ENCODE measurements around the gene LHFPL3. TPM values are rescaled to one million over a fixed set of nuclear protein-coding genes. Genes with fewer than 3 reads are reported as not detected.

LHFPL3 gene
- total and polyA plus RNA-seq, 2 donors (not counting 3 experiments of a cell fraction or from before 2014, with no cell fraction given): not detected

DNA sequence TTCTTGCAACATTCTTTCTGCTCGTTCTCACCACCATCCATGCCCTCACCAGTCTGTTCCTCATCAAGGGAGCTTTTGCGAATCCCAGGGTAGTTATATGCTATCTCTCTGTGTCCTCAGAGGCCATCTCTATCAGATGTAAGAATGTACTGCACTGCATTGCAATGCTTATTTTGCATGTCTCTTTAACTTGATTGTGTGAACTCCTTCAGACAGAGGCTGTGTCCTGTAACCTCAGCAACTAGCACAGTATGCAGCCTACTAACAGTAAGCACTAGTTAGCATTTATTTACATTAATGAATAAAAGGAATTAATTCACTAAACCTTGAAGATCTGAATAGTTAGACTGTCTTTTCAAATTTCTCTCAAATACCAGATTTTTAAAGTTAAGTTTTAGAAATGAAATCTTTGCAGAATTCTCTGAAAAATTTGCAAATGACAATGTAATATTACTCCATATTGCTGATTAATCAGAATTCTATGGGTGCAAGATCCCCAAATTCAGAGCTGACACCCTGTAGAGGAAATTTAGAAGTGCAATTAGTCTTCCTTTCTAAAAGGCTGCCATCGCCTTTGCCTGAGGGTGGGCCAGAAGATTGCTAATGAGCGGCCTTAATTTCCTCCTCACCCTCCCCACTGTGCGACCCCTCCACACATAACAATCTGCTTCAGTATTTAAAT lies 10.3 kb upstream of the LHFPL3 start:
- FAIRE-seq (no peak), DNase-seq (ENCODE audit: low read depth, low spot score) (no peak)
- CTCF ChIA-PET: no interaction called here

More for the DNA sequence above, 10.3 kb upstream of the LHFPL3 start:
- no TSS peak for BruUV-seq (replicated peaks)
- no peaks in the 10 kb centered on the region for H3K36me3 ChIP-seq (ENCODE audit: control insufficient read depth in 2 of 2, extremely low read depth in 1 of 2, insufficient read depth in 2 of 2, low read length in 2 of 2)
- no peak overlapping the region for H2AFZ ChIP-seq (ENCODE audit: low read depth, low read length)
- H3K4me2 ChIP-seq (ENCODE audit: insufficient read depth, low read length): no peak overlapping the region
- intact Hi-C loops (cut with micrococcal nuclease): no loop called here
- no peaks in the 10 kb centered on the region for H3K9me3 ChIP-seq (replicated peaks; ENCODE audit: control insufficient read depth, insufficient read depth, low read length)
- H3K27ac ChIP-seq (ENCODE audit: insufficient read depth, low read depth, low read length): no peak overlapping the region
- no peak overlapping the region for H3K9ac ChIP-seq (replicated peaks; ENCODE audit: extremely low read depth, insufficient read depth, low read length)
- no peaks in the 10 kb centered on the region for H3K79me2 ChIP-seq (ENCODE audit: control insufficient read depth, insufficient read depth, low read length)
- no peaks in the 10 kb centered on the region for H3K4me1 ChIP-seq (ENCODE audit: control insufficient read depth, extremely low read depth, insufficient read depth, low read length)
- H4K20me1 ChIP-seq (replicated peaks; ENCODE audit: control insufficient read depth, extremely low read depth, insufficient read depth, low read length): no peaks in the 10 kb centered on the region
- dilution Hi-C loops (cut with MboI; ENCODE audit: extremely low pct_ligation_motif_present, low sequenced_read_pairs): no loop called here
- no peaks in the 10 kb centered on the region for H3K9me1 ChIP-seq (replicated peaks; ENCODE audit: control insufficient read depth, extremely low read depth, insufficient read depth, low read length)
- TF ChIP-seq EZH2 (IDR thresholded peaks at IDR 0.05; ENCODE audit: borderline replicate concordance, low read depth, low read length, severe bottlenecking): no peak
- TF ChIP-seq MYC (IDR thresholded peaks at IDR 0.05; ENCODE audit: low read depth, low read length): no peak
- TF ChIP-seq JUN (IDR thresholded peaks at IDR 0.05; ENCODE audit: borderline replicate concordance, insufficient read depth, insufficient read length, low read depth): no peak
- no peak for TF ChIP-seq POLR2AphosphoS5 (IDR thresholded peaks at IDR 0.05; ENCODE audit: insufficient read depth, low read depth, low read length)
- TF ChIP-seq MAX (IDR thresholded peaks at IDR 0.05; ENCODE audit: insufficient read depth, insufficient read length): no peak
- TF ChIP-seq GATA2 (IDR thresholded peaks at IDR 0.05; ENCODE audit: insufficient read depth, insufficient read length, low read depth, low read length): no peak
- no peak for TF ChIP-seq FOS (IDR thresholded peaks at IDR 0.05; ENCODE audit: borderline replicate concordance, insufficient read depth, low read length)
- TF ChIP-seq POLR2A (IDR thresholded peaks at IDR 0.05; ENCODE audit: low read depth, low read length): no peak
- TF ChIP-seq CTCF (IDR thresholded peaks at IDR 0.05; ENCODE audit: extremely low read depth in 1 of 2, insufficient read depth in 1 of 2, low read depth in 1 of 2, low read length in 2 of 2): no peak
- H3K27me3 ChIP-seq (ENCODE audit: control insufficient read depth in 2 of 2, insufficient read depth in 2 of 2, low read length in 2 of 2): no peaks in the 10 kb centered on the region
- no peak overlapping the region for H3K4me3 ChIP-seq (replicated peaks in 1 of 3; ENCODE audit: insufficient read depth in 1 of 3, low read depth in 1 of 3, low read length in 3 of 3)
- POLR2A ChIA-PET: no interaction called here

Data from endothelial cell of umbilical vein (primary cell).